ENCODE data around the gene AHCYL2.

GRCh38 chr7:129252128-129252527, 27.3 kb downstream of the AHCYL2 start:
- TF ChIP-seq POLR2AphosphoS5 (IDR thresholded peaks at IDR 0.05) = no peak
- TF ChIP-seq CTCF (IDR thresholded peaks at IDR 0.05) = no peak
- TF ChIP-seq POLR2A (IDR thresholded peaks at IDR 0.05) = no peak

Measured in gastroesophageal sphincter (tissue), 3 donors.